Measurements from ENCODE around the gene NADK2.

Gene NADK2

GRCh38 chr5:36156121-36156601, 85.6 kb downstream of the NADK2 start:
- no peak overlapping the region for H3K27ac ChIP-seq (ENCODE audit: low read length)
- no peak overlapping the region for H3K4me3 ChIP-seq (ENCODE audit: low read length)
- H3K36me3 ChIP-seq (replicated peaks; ENCODE audit: low read depth, low read length), result peaks cover 22% of the 10 kb centered on the region
- no peak overlapping the region for H3K9ac ChIP-seq (ENCODE audit: low read length)
- H2AFZ ChIP-seq (ENCODE audit: low read depth, low read length), result no peak overlapping the region
- H3K79me2 ChIP-seq (ENCODE audit: low read length), result peaks cover 38% of the 10 kb centered on the region
- TF ChIP-seq CTCF (IDR thresholded peaks at IDR 0.05; ENCODE audit: low read depth, low read length), result no peak
- no peak for TF ChIP-seq EZH2phosphoT487 (IDR thresholded peaks at IDR 0.05; ENCODE audit: low read depth)
- 0 out of 2 replicates have a peak, but pooled peaks cover 2% of the 10 kb centered on the region for H3K4me1 ChIP-seq (ENCODE audit: low read length)
- H3K4me2 ChIP-seq (ENCODE audit: low read length), result no peak overlapping the region
- no peaks in the 10 kb centered on the region for H4K20me1 ChIP-seq (ENCODE audit: insufficient read depth, low read length)
- no peaks in the 10 kb centered on the region for H3K27me3 ChIP-seq (ENCODE audit: low read depth, low read length)
- no peaks in the 10 kb centered on the region for H3K9me3 ChIP-seq (ENCODE audit: insufficient read depth, low read length)

GRCh38 chr5:36155291-36155690, 86.4 kb downstream of the NADK2 start:
- Histone ChIP-seq H3K27ac (ENCODE audit: low read length) (no peak overlapping the region), H3K9ac (ENCODE audit: low read length) (no peak overlapping the region), H3K79me2 (ENCODE audit: low read length) (peaks cover 42% of the 10 kb centered on the region), H3K4me3 (ENCODE audit: low read length) (no peak overlapping the region), H4K20me1 (ENCODE audit: insufficient read depth, low read length) (no peaks in the 10 kb centered on the region), H3K4me2 (ENCODE audit: low read length) (no peak overlapping the region), H2AFZ (ENCODE audit: low read depth, low read length) (no peak overlapping the region), H3K27me3 (ENCODE audit: low read depth, low read length) (no peaks in the 10 kb centered on the region), H3K9me3 (ENCODE audit: insufficient read depth, low read length) (no peaks in the 10 kb centered on the region), H3K36me3 (replicated peaks; ENCODE audit: low read depth, low read length) (peaks cover 20% of the 10 kb centered on the region), H3K4me1 (ENCODE audit: low read length) (peaks cover 8% of the 10 kb centered on the region; the same call in 1 of the 2 replicates)
- TF ChIP-seq CTCF (IDR thresholded peaks at IDR 0.05; ENCODE audit: low read depth, low read length) (no peak), EZH2phosphoT487 (IDR thresholded peaks at IDR 0.05; ENCODE audit: low read depth) (no peak)

- no peaks in the 10 kb centered on the region for H4K20me1 ChIP-seq (ENCODE audit: insufficient read depth, low read length)
- peaks cover 18% of the 10 kb centered on the region for H3K36me3 ChIP-seq (replicated peaks; ENCODE audit: low read depth, low read length)
- H3K27me3 ChIP-seq (ENCODE audit: low read depth, low read length), result no peaks in the 10 kb centered on the region
- peaks cover 8% of the 10 kb centered on the region; the same call in 1 of the 2 replicates for H3K4me1 ChIP-seq (ENCODE audit: low read length)
- no peak overlapping the region for H3K4me3 ChIP-seq (ENCODE audit: low read length)
- no peak overlapping the region for H3K4me2 ChIP-seq (ENCODE audit: low read length)
- no peak overlapping the region for H3K9ac ChIP-seq (ENCODE audit: low read length)
- no peak overlapping the region for H2AFZ ChIP-seq (ENCODE audit: low read depth, low read length)
- no peaks in the 10 kb centered on the region for H3K9me3 ChIP-seq (ENCODE audit: insufficient read depth, low read length)
- peaks cover 42% of the 10 kb centered on the region for H3K79me2 ChIP-seq (ENCODE audit: low read length)
- TF ChIP-seq EZH2phosphoT487 (IDR thresholded peaks at IDR 0.05; ENCODE audit: low read depth), result no peak
- TF ChIP-seq CTCF (IDR thresholded peaks at IDR 0.05; ENCODE audit: low read depth, low read length), result no peak
- no peak overlapping the region for H3K27ac ChIP-seq (ENCODE audit: low read length)
Observed at GRCh38 chr5:36153726-36154125, 88.0 kb downstream of the NADK2 start.

- Histone ChIP-seq H3K4me1 (ENCODE audit: low read length) (peaks cover 8% of the 10 kb centered on the region; the same call in 1 of the 2 replicates), H3K9me3 (ENCODE audit: insufficient read depth, low read length) (no peaks in the 10 kb centered on the region)
Observed at GRCh38 chr5:36153298-36153677, 88.4 kb downstream of the NADK2 start.

More at GRCh38 chr5:36153298-36153677, 88.4 kb downstream of the NADK2 start:
- peak overlapping the region; percentile 88 for H3K4me2 ChIP-seq (ENCODE audit: low read length)
- TF ChIP-seq CTCF (IDR thresholded peaks at IDR 0.05; ENCODE audit: low read depth, low read length) (no peak), EZH2phosphoT487 (IDR thresholded peaks at IDR 0.05; ENCODE audit: low read depth) (no peak)
- H2AFZ ChIP-seq (ENCODE audit: low read depth, low read length), result no peak overlapping the region
- peaks cover 42% of the 10 kb centered on the region for H3K79me2 ChIP-seq (ENCODE audit: low read length)
- peak overlapping the region; percentile 94 for H3K9ac ChIP-seq (ENCODE audit: low read length)
- H3K36me3 ChIP-seq (replicated peaks; ENCODE audit: low read depth, low read length), result peaks cover 18% of the 10 kb centered on the region
- H4K20me1 ChIP-seq (ENCODE audit: insufficient read depth, low read length), result no peaks in the 10 kb centered on the region
- no peaks in the 10 kb centered on the region for H3K27me3 ChIP-seq (ENCODE audit: low read depth, low read length)
- peak overlapping the region; percentile 97 for H3K4me3 ChIP-seq (ENCODE audit: low read length)
- H3K27ac ChIP-seq (ENCODE audit: low read length), result no peak overlapping the region

All from OCI-LY3 (cell line).